NCI-H2196 (cell line): ENCODE measurements around the gene OXCT1.
"Not testable (repeated sequence)": the region's sequence is repeated elsewhere in the genome, so short reads cannot be mapped to it uniquely, and the experiment has no call there.

Experiments
- DNase-seq: peaks from one replicate; lab custom pipeline; 2025; ENCODE audit not compliant: unreplicated experiment; lab: John Stamatoyannopoulos, UW

The OXCT1 gene

GRCh38 chr5:41874512-41875060 is 4.4 kb upstream of the OXCT1 start:
- DNase-seq, result no peak

GRCh38 chr5:41871852-41872251 is 1.6 kb upstream of the OXCT1 start:
- DNase-seq, result peak; percentile 44

- DNase-seq, result no peak
These were observed 413 bp upstream of the OXCT1 start for GRCh38 chr5:41870627-41871048.

GRCh38 chr5:41869151-41869723 is 988 bp downstream of the OXCT1 start:
- no peak for DNase-seq

- no peak for DNase-seq
These were observed 6.2 kb downstream of the OXCT1 start for GRCh38 chr5:41863871-41864486.

GRCh38 chr5:41858890-41859289 is 11.3 kb downstream of the OXCT1 start:
- no peak for DNase-seq

- no peak for DNase-seq
These were observed 12.2 kb downstream of the OXCT1 start for GRCh38 chr5:41857989-41858388.

GRCh38 chr5:41856644-41857491 is 13.4 kb downstream of the OXCT1 start:
- peak; percentile 94 for DNase-seq

- DNase-seq, result no peak
These were observed 17.9 kb downstream of the OXCT1 start for GRCh38 chr5:41852293-41852692.

GRCh38 chr5:41851116-41851515 is 19.1 kb downstream of the OXCT1 start:
- DNase-seq, result no peak

- no peak for DNase-seq
These were observed 21.2 kb downstream of the OXCT1 start for GRCh38 chr5:41848983-41849382.

GRCh38 chr5:41845751-41846150 is 24.5 kb downstream of the OXCT1 start:
- not testable (repeated sequence) for DNase-seq

GRCh38 chr5:41844502-41844901 is 25.7 kb downstream of the OXCT1 start:
- no peak for DNase-seq

- peak; percentile 70 for DNase-seq
These were observed 26.5 kb downstream of the OXCT1 start for GRCh38 chr5:41843456-41844370.

GRCh38 chr5:41842777-41843176 is 27.4 kb downstream of the OXCT1 start:
- DNase-seq, result no peak

- DNase-seq, result no peak
These were observed 28.9 kb downstream of the OXCT1 start for GRCh38 chr5:41841325-41841724.

- no peak for DNase-seq
These were observed 30.0 kb downstream of the OXCT1 start for GRCh38 chr5:41840251-41840650.

GRCh38 chr5:41837793-41838192 is 32.4 kb downstream of the OXCT1 start:
- no peak for DNase-seq

- peak; percentile 30 for DNase-seq
These were observed 34.6 kb downstream of the OXCT1 start for GRCh38 chr5:41835645-41836044.

- no peak for DNase-seq
These were observed 35.7 kb downstream of the OXCT1 start for GRCh38 chr5:41834506-41834905.

- DNase-seq, result no peak
These were observed 37.8 kb downstream of the OXCT1 start for GRCh38 chr5:41832430-41832829.
